ENCODE results near the gene DPYD. TPM values are rescaled to one million over a fixed set of nuclear protein-coding genes. Genes with fewer than 3 reads are reported as not detected.

Gene DPYD
- total RNA-seq, 1 experiment from 2014 or later, result 12.8 TPM

DNA sequence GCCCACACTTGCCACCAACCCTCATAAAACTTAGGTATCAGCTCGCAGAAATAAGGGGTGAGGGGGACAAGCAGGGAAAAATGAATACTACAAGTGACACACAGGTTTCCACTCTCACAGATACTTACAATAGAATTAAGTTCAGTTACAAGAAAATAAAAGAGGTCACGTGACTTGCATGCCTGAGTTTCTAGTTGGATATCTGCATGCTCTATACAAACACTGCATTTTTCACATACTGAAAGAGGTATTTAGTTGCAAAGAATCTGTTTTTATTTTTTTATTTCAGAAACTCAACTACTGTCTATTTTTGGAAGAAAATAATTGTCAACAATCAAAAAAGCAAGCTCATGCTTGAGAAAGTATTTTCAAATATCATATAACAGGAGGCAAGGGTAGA, 43.5 kb downstream of the DPYD start:
- ATAC-seq, result no peak
- Histone ChIP-seq H3K79me2 (ENCODE audit: low read length) (no peaks in the 10 kb centered on the region), H3K4me2 (ENCODE audit: low read length) (no peak overlapping the region), H2AFZ (ENCODE audit: low read length) (no peak overlapping the region), H3K4me1 (ENCODE audit: insufficient read depth, low read length) (peaks cover 5% of the 10 kb centered on the region; the same call in 1 of the 2 replicates), H3K9me2 (replicated peaks; ENCODE audit: low read length) (no peaks in the 10 kb centered on the region), H3K4me3 (ENCODE audit: low read length) (no peak overlapping the region), H3K9me3 (ENCODE audit: low read length) (no peaks in the 10 kb centered on the region), H3F3A (ENCODE audit: low read length, unreplicated experiment) (no peaks in the 10 kb centered on the region), H3K27ac (ENCODE audit: low read length) (no peak overlapping the region), H3K36me3 (ENCODE audit: low read depth, low read length) (peaks cover 3% of the 10 kb centered on the region; the same call in 1 of the 2 replicates), H3K27me3 (ENCODE audit: low read length) (no peaks in the 10 kb centered on the region), H4K20me1 (ENCODE audit: low read length) (no peaks in the 10 kb centered on the region), H3K9ac (ENCODE audit: low read length) (no peak overlapping the region)
- CTCF ChIA-PET, result no interaction called here
- DNase-seq, result no peak
- intact Hi-C loops (cut with micrococcal nuclease), result no loop called here
- TF ChIP-seq EZH2 (IDR thresholded peaks at IDR 0.05; ENCODE audit: low read length, unreplicated experiment), result no peak
- no TSS peak for BruUV-seq (replicated peaks)
- POLR2A ChIA-PET (ENCODE audit: unreplicated experiment), result no interaction called here

DNA sequence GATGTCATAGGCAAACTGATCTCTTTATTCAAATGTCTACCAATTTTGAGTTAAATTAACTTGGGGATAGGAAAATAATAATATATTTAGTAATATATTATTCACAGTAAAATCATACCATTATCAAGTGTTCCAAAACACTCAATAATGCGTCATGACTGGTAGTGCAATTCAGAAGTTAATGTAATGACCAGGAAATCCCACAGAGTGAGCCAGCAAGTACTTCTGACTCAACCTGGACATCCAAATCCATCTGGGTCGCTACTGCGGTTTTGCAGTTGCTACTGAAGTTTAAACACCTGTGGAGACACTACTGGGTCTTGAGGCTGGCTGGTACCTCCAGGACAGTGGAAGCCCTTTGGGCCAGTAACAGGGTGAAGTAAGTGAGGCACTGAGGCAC, 44.8 kb downstream of the DPYD start:
- no TSS peak for BruUV-seq (replicated peaks)
- no peak overlapping the region for H3K4me2 ChIP-seq (ENCODE audit: low read length)

DNA sequence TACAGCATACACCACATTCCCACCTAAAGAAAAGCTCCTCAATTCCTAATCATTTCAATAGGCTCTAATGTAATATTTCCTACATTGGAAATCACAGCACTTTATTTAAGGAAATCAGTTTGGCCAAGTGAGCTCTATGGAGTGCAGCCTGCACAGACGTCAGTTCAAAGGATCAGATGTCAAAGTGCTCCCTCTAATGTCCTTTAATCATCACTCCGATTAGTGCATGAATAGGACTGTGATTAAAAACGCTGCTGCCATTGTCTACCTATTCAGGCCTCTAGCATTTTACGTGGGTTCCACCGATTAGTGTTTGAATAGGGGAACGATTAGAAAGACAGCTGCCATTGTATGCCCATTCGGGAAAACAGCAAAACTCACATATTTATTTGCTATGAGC, 50.2 kb downstream of the DPYD start:
- Histone ChIP-seq H3K9ac (ENCODE audit: low read length) (no peak overlapping the region), H3K36me3 (ENCODE audit: low read depth, low read length) (no peaks in the 10 kb centered on the region), H3K4me2 (ENCODE audit: low read length) (no peak overlapping the region), H3K9me3 (ENCODE audit: low read length) (no peaks in the 10 kb centered on the region), H3K9me2 (replicated peaks; ENCODE audit: low read length) (no peaks in the 10 kb centered on the region), H3K79me2 (ENCODE audit: low read length) (no peaks in the 10 kb centered on the region), H3K27me3 (ENCODE audit: low read length) (no peaks in the 10 kb centered on the region), H3F3A (ENCODE audit: low read length, unreplicated experiment) (no peaks in the 10 kb centered on the region), H3K4me1 (ENCODE audit: insufficient read depth, low read length) (no peaks in the 10 kb centered on the region), H4K20me1 (ENCODE audit: low read length) (no peaks in the 10 kb centered on the region), H3K27ac (ENCODE audit: low read length) (no peak overlapping the region), H2AFZ (ENCODE audit: low read length) (no peak overlapping the region), H3K4me3 (ENCODE audit: low read length) (no peak overlapping the region)
- POLR2A ChIA-PET (ENCODE audit: unreplicated experiment), result no interaction called here
- intact Hi-C loops (cut with micrococcal nuclease), result no loop called here
- ATAC-seq (no peak), DNase-seq (no peak)
- no TSS peak for BruUV-seq (replicated peaks)
- TF ChIP-seq, protein P1, sequence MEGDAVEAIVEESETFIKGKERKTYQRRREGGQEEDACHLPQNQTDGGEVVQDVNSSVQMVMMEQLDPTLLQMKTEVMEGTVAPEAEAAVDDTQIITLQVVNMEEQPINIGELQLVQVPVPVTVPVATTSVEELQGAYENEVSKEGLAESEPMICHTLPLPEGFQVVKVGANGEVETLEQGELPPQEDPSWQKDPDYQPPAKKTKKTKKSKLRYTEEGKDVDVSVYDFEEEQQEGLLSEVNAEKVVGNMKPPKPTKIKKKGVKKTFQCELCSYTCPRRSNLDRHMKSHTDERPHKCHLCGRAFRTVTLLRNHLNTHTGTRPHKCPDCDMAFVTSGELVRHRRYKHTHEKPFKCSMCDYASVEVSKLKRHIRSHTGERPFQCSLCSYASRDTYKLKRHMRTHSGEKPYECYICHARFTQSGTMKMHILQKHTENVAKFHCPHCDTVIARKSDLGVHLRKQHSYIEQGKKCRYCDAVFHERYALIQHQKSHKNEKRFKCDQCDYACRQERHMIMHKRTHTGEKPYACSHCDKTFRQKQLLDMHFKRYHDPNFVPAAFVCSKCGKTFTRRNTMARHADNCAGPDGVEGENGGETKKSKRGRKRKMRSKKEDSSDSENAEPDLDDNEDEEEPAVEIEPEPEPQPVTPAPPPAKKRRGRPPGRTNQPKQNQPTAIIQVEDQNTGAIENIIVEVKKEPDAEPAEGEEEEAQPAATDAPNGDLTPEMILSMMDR (conservative IDR thresholded peaks at IDR 0.05; ENCODE audit: low read depth, low read length), result no peak
- no peak for TF ChIP-seq EZH2phosphoT487 (IDR thresholded peaks at IDR 0.05; ENCODE audit: borderline replicate concordance, low read length)
- TF ChIP-seq EZH2 (IDR thresholded peaks at IDR 0.05; ENCODE audit: low read length, unreplicated experiment), result no peak
- CTCF ChIA-PET, result no interaction called here

More for the DNA sequence above, 44.8 kb downstream of the DPYD start:
- ChIA-PET POLR2A (ENCODE audit: unreplicated experiment) (no interaction called here), CTCF (no interaction called here)
- peak; percentile 51; the same call in 1 of the 2 replicates for ATAC-seq
- H3K36me3 ChIP-seq (ENCODE audit: low read depth, low read length), result no peaks in the 10 kb centered on the region
- no peaks in the 10 kb centered on the region for H3K9me2 ChIP-seq (replicated peaks; ENCODE audit: low read length)
- no peaks in the 10 kb centered on the region for H3K27me3 ChIP-seq (ENCODE audit: low read length)
- H2AFZ ChIP-seq (ENCODE audit: low read length), result no peak overlapping the region
- no peak for TF ChIP-seq EZH2 (IDR thresholded peaks at IDR 0.05; ENCODE audit: low read length, unreplicated experiment)
- TF ChIP-seq, protein P1 (conservative IDR thresholded peaks at IDR 0.05; ENCODE audit: low read depth, low read length), result no peak
- no peak for TF ChIP-seq EZH2phosphoT487 (IDR thresholded peaks at IDR 0.05; ENCODE audit: borderline replicate concordance, low read length)
- no peaks in the 10 kb centered on the region for H3F3A ChIP-seq (ENCODE audit: low read length, unreplicated experiment)
- peaks cover 5% of the 10 kb centered on the region; the same call in 1 of the 2 replicates for H3K4me1 ChIP-seq (ENCODE audit: insufficient read depth, low read length)
- peak; percentile 61 for DNase-seq
- no peak overlapping the region for H3K27ac ChIP-seq (ENCODE audit: low read length)
- H4K20me1 ChIP-seq (ENCODE audit: low read length), result no peaks in the 10 kb centered on the region
- no peaks in the 10 kb centered on the region for H3K79me2 ChIP-seq (ENCODE audit: low read length)
- no peak overlapping the region for H3K4me3 ChIP-seq (ENCODE audit: low read length)
- no peak overlapping the region for H3K9ac ChIP-seq (ENCODE audit: low read length)
- intact Hi-C loops (cut with micrococcal nuclease), result no loop called here
- H3K9me3 ChIP-seq (ENCODE audit: low read length), result no peaks in the 10 kb centered on the region

Measured in PC-3 (cell line).